Prostate gland (tissue), 2 donors: ENCODE measurements around the gene PKNOX2. TPM values are rescaled to one million over a fixed set of nuclear protein-coding genes. Genes with fewer than 3 reads are reported as not detected.

Source experiments
- DNase-seq: peaks from one replicate; pipeline ENCODE4 v3.0.0-alpha.2; 2019; ENCODE audit warnings: low spot score
- H3K27ac ChIP-seq, 2 donors: fragments of 200-600 bp; sonication (generic); 2 replicates each; pipeline ENCODE4 v1.5.1; 2017 to 2019
- H3K27me3 ChIP-seq: fragments of 200-600 bp; sonication (generic); replicated peaks from 2 replicates; pipeline ENCODE4 v1.5.1; 2019; ENCODE audit not compliant: insufficient read depth
- H3K36me3 ChIP-seq, 2 donors: fragments of 200-600 bp; sonication (generic); 1 replicate in 1 of 2; 2 replicates in 1 of 2; pipeline versions ENCODE4 v1.5.1 to v1.8.1; 2017 to 2019
- H3K4me1 ChIP-seq: fragments of 200-600 bp; sonication (generic); replicated peaks from 2 replicates; pipeline ENCODE4 v1.5.1; 2019
- H3K4me3 ChIP-seq, 2 donors: fragments of 200-600 bp; sonication (generic); 2 replicates each; pipeline ENCODE4 v1.5.1; 2017 to 2019
- H3K9me3 ChIP-seq: fragments of 200-600 bp; sonication (generic); 2 replicates; pipeline ENCODE4 v1.5.1; 2017
- CTCF ChIP-seq, 4 experiments: fragments of 200-600 bp in 2 of 4; fragments of 450-650 bp in 2 of 4; sonication (generic) in 2 of 4; IDR thresholded peaks; 1 replicate in 3 of 4; 2 replicates in 1 of 4; pipeline ENCODE4 v1.5.1; 2016 to 2019; ENCODE audit warnings: antibody characterized with exemption in 4 of 4, mild to moderate bottlenecking in 2 of 4, moderate library complexity in 2 of 4
- POLR2A ChIP-seq: fragments of 450-650 bp; IDR thresholded peaks from one replicate; pipeline ENCODE4 v1.6.1; 2016; ENCODE audit warnings: antibody characterized with exemption, mild to moderate bottlenecking
- POLR2AphosphoS5 ChIP-seq: sonication (generic); formaldehyde crosslinking; IDR thresholded peaks from one replicate; pipeline ENCODE4 v1.6.1; 2017; ENCODE audit warnings: antibody characterized with exemption
- WGBS: methylation state at CpG from one replicate; pipeline ENCODE4 v1.1.5; 2018; 5-methylcytosine and 5-hydroxymethylcytosine counted together
- intact Hi-C: fragments of 100-400 bp; cut with DNase I; formaldehyde crosslinking; loops from one replicate; pipeline ENCODE4 v1.14.2; 2022
- total RNA-seq, 2 donors: library from RNA; depleted of rRNA; stranded (reverse); fragments of >200 nt; gene quantifications; one replicate each; pipeline ENCODE4 v1.1.0, GENCODE V29; 2016

The PKNOX2 gene
- total RNA-seq, 2 donors from 2014 or later = 12.3 to 14.7 TPM

GRCh38 chr11:125448136-125448535, 283.6 kb downstream of the PKNOX2 start:
- Histone ChIP-seq H3K36me3 (no peaks in the 10 kb centered on the region), H3K4me3 (no peak overlapping the region), H3K9me3 (no peaks in the 10 kb centered on the region), H3K4me1 (no peaks in the 10 kb centered on the region), H3K27ac (no peak overlapping the region), H3K27me3 (no peaks in the 10 kb centered on the region)
- WGBS = 82% methylated on average over 3 of the region's 3 CpGs
- intact Hi-C loops = no loop called here
- TF ChIP-seq POLR2AphosphoS5 (no peak), POLR2A (no peak), CTCF (IDR thresholded peaks at IDR 0.05) (no peak)
- no peak for DNase-seq

DNA sequence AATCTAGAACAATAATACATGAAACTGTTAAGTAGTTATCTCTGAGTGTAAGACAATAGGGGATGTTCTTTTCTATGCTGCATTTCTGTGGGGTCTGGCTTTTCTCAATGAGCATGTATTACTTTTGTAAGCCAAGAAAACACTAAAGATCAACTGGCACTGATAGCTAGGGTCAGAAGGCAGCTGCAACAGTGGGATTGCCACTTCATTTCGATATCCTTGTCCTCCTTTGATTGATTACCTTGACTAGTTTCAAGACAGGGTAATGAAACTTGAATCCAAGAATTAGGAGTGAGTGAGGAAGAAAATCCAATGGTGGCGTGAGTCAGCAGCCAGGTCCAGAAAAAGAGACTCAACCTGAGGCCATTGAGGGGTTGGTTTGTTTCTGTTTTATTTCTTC, 285.0 kb downstream of the PKNOX2 start:
- Histone ChIP-seq H3K4me3 (no peak overlapping the region), H3K9me3 (no peaks in the 10 kb centered on the region), H3K36me3 (no peaks in the 10 kb centered on the region), H3K27me3 (no peaks in the 10 kb centered on the region), H3K27ac (no peak overlapping the region), H3K4me1 (no peaks in the 10 kb centered on the region)
- no peak for DNase-seq
- intact Hi-C loops = no loop called here
- 90% methylated on average over 2 of the region's 2 CpGs for WGBS
- TF ChIP-seq POLR2AphosphoS5 = no peak
- no peak for TF ChIP-seq POLR2A
- TF ChIP-seq CTCF (IDR thresholded peaks at IDR 0.05) = no peak

GRCh38 chr11:125451400-125452124, 287.0 kb downstream of the PKNOX2 start:
- Histone ChIP-seq H3K27ac (no peak overlapping the region), H3K4me1 (no peaks in the 10 kb centered on the region), H3K9me3 (no peaks in the 10 kb centered on the region), H3K4me3 (no peak overlapping the region), H3K36me3 (no peaks in the 10 kb centered on the region), H3K27me3 (no peaks in the 10 kb centered on the region)
- 15% methylated on average over 10 of the region's 10 CpGs for WGBS
- DNase-seq = no peak
- intact Hi-C loops = no loop called here
- TF ChIP-seq POLR2A (no peak), CTCF (IDR thresholded peaks at IDR 0.05) (no peak), POLR2AphosphoS5 (no peak)

DNA sequence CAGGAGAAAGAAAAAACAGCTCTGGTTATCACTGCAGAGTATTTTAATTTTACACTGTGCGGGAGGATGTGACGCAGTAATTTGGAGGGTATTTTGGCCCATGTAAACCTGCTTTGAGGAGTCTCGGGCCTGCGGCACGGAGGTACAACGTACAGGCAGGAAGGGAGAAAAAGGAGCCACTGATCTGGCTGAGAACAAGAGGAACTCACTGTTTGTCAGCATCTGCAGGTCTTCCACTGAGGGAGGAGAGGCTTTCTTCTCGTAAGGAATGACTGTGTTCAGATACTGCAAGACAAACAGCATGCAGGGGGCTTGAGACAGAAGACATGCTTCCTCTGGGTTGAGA, 287.5 kb downstream of the PKNOX2 start:
- no peak overlapping the region for H3K27ac ChIP-seq
- intact Hi-C loops = no loop called here
- DNase-seq = no peak
- no peaks in the 10 kb centered on the region for H3K4me1 ChIP-seq
- no peak overlapping the region for H3K4me3 ChIP-seq
- WGBS = 84% methylated on average over 7 of the region's 7 CpGs
- H3K9me3 ChIP-seq = no peaks in the 10 kb centered on the region
- no peaks in the 10 kb centered on the region for H3K27me3 ChIP-seq
- TF ChIP-seq POLR2A (no peak), POLR2AphosphoS5 (no peak), CTCF (IDR thresholded peaks at IDR 0.05) (no peak)
- H3K36me3 ChIP-seq = no peaks in the 10 kb centered on the region

DNA sequence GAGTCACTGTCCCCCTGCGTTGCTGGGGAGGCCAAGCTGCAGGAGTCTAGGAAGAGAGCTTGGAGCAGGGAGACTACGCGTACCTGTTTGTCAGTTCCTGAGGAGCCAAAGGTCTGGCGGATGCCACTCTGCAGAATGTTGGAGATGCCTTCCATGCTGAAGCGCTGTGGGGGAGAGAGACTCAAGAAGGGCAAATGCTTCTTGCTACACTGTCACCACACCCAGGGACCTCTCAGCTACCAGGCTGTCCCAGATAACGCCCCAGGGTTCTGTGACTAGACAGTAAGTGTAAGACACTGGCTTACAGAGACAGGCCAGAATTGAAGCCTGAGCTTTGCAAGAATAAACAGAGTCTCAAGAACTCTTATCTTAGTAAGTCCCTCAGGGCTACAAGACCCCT, 289.5 kb downstream of the PKNOX2 start:
- no peak for DNase-seq
- Histone ChIP-seq H3K4me3 (no peak overlapping the region), H3K27me3 (no peaks in the 10 kb centered on the region), H3K4me1 (no peaks in the 10 kb centered on the region), H3K27ac (no peak overlapping the region), H3K9me3 (no peaks in the 10 kb centered on the region), H3K36me3 (no peaks in the 10 kb centered on the region)
- intact Hi-C loops = no loop called here
- TF ChIP-seq POLR2AphosphoS5 = no peak
- no peak for TF ChIP-seq CTCF (IDR thresholded peaks at IDR 0.05)
- WGBS = 95% methylated on average over 6 of the region's 6 CpGs
